GM18907 (cell line): ENCODE data around the gene ARL6IP6.

Experiments
- ATAC-seq: cut with Tn5 transposase; IDR thresholded peaks from one replicate; pipeline ENCODE4 v1.9.1; 2021; ENCODE audit warnings: mild to moderate bottlenecking, moderate library complexity; ENCODE audit not compliant: unreplicated experiment

ARL6IP6 gene

DNA sequence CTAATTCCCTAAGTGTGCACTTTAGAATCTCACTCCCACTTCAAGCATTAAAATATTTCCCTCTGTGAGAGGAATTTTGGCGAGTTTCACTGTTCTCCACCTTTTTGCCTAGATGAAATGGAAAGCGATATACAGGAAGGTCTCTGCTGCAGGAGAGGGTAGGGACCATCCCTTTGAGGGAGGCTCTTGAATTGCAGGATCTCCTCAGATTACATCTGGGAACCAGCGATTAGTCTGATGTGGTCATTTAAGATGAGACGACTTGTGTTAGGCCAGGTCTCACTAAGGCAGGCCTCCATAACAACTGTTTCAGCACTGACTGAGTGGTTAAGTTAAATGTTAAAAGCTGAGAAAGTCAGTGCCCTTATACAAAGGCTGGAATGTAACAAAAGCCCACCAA, 74.6 kb downstream of the ARL6IP6 start:
- ATAC-seq, result no peak

DNA sequence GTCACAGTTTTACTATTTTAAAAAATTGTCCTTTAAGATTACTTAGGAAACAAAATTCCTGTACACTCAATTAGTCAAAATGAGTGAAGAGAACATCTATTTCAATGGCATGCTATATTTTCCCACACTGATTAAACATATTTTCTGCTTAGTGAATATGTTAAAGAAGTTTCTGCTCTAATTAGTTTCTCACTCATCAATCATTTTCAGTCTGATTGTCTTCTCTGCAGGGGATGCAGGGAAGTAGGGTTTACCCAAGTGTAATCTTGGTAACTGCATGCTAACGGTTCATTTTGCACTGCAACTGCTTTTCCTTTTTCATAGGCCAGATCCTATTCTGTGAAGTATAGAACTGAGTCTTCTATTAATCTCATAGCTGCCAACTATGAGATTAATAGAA, 78.5 kb downstream of the ARL6IP6 start:
- ATAC-seq, result no peak

DNA sequence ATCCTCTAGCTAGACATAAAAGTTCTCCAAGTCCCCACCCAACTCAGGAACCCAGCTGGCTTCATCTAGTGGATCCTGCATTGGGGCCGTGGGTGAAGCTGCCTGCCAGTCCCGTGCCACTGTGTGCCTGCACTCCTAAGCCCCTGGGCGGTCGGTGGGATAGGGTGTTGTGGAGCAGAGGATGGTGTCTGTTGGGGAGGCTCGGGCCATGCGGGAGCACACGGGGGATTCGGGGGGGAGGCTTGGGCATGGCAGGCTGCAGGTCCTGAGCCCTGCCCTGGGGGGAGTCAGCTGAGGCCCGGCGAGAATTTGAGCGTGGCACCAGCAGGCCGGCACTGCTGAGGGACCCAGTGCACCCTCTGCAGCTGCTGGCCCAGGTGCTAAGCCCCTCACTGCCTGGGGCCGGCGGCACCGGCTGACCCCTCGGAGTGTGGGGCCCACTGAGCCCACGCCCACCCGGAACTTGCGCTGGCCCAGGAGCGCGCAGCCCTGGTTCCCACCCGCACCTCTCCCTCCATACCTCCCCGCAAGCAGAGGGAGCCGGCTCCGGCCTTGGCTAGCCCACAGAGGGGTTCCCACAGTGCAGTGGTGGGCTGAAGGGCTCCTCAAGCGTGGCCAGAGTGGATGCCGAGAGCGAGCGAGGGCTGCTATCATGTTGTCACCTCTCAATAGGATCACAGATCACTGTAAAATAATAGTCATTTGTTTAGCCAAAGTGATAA, 86.4 kb downstream of the ARL6IP6 start:
- ATAC-seq, result no peak

DNA sequence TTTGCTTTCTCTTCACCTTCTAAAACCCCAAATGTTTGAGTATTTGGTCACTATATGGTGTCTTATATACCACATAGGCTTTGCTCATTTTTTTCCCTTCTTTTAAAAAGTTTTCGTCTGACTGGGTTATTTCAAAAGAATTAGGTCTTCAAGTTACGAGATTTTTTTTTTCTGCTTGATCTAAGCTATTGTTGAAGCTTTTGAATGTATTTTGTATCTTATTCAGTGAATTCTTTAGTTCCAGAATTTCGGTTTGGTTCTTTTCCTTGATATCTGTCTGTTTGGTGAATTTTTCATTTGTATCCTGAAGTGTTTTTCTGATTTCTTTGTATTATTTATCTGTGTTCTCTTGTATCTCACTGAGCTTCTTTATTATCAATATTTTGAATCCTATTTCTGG, 93.5 kb downstream of the ARL6IP6 start:
- ATAC-seq, result no peak
